Mammary epithelial cell (primary cell): ENCODE data around the gene MAP7D3.

Source experiments
- EZH2 ChIP-seq: IDR thresholded peaks from 2 replicates; pipeline ENCODE4 v1.6.1; 2012; ENCODE audit warnings: low read length, inconsistent platforms, borderline replicate concordance
- TF ChIP-seq, protein P1 (sequence below), 2 donors: IDR thresholded peaks in 1 of 2; conservative IDR thresholded peaks in 1 of 2; 2 replicates each; pipeline ENCODE4 v1.5.1; 2011 to 2012; ENCODE audit warnings: inconsistent platforms in 2 of 2, low read length in 2 of 2, mild to moderate bottlenecking in 2 of 2, control low read depth in 1 of 2, low read depth in 1 of 2; ENCODE audit not compliant: insufficient read depth in 1 of 2; ENCODE audit errors: extremely low read depth in 1 of 2

- TF ChIP-seq, protein P1, sequence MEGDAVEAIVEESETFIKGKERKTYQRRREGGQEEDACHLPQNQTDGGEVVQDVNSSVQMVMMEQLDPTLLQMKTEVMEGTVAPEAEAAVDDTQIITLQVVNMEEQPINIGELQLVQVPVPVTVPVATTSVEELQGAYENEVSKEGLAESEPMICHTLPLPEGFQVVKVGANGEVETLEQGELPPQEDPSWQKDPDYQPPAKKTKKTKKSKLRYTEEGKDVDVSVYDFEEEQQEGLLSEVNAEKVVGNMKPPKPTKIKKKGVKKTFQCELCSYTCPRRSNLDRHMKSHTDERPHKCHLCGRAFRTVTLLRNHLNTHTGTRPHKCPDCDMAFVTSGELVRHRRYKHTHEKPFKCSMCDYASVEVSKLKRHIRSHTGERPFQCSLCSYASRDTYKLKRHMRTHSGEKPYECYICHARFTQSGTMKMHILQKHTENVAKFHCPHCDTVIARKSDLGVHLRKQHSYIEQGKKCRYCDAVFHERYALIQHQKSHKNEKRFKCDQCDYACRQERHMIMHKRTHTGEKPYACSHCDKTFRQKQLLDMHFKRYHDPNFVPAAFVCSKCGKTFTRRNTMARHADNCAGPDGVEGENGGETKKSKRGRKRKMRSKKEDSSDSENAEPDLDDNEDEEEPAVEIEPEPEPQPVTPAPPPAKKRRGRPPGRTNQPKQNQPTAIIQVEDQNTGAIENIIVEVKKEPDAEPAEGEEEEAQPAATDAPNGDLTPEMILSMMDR (conservative IDR thresholded peaks at IDR 0.05 in 1 of 2, IDR thresholded peaks at IDR 0.05 in 1 of 2; ENCODE audit: extremely low read depth in 1 of 2, insufficient read depth in 1 of 2, low read depth in 1 of 2, low read length in 2 of 2) = no peak
- no peak for TF ChIP-seq EZH2
Measured at GRCh38 chrX:136203951-136204350, 47.2 kb downstream of the MAP7D3 start.
